SU-DHL-6 (cell line): Measurements from ENCODE around the gene CHURC1.

ENCODE experiments used
- H2AFZ ChIP-seq: fragments of 200-600 bp; sonication (generic); 2 replicates; pipeline ENCODE4 v1.6.1; 2014; ENCODE audit warnings: low read depth, mild to moderate bottlenecking, moderate library complexity, mixed read lengths, antibody characterized with exemption, low read length; ENCODE audit not compliant: severe bottlenecking
- H3F3A ChIP-seq: fragments of 200-600 bp; shearing (Covaris generic); 2 replicates; pipeline ENCODE4 v1.6.0; 2016; ENCODE audit warnings: antibody characterized with exemption, mild to moderate bottlenecking; ENCODE audit not compliant: insufficient read depth
- H3K27ac ChIP-seq: fragments of 200-600 bp; sonication (generic); 2 replicates; pipeline ENCODE4 v1.5.1; 2016; ENCODE audit warnings: low read depth, mild to moderate bottlenecking, low read length, moderate library complexity, mixed read lengths
- H3K27me3 ChIP-seq: fragments of 200-600 bp; sonication (generic), shearing (Covaris generic); 2 replicates; pipeline ENCODE4 v1.6.0; 2014; ENCODE audit warnings: mild to moderate bottlenecking, low read length
- H3K36me3 ChIP-seq: fragments of 200-600 bp; sonication (generic); 2 replicates; pipeline ENCODE4 v1.6.1; 2014; ENCODE audit warnings: mild to moderate bottlenecking, low read length, mixed read lengths
- H3K4me2 ChIP-seq: fragments of 300-600, 200-600 bp; shearing (Covaris generic), sonication (generic); 2 replicates; pipeline ENCODE4 v1.6.0; 2014; ENCODE audit warnings: low read length, low read depth, mild to moderate bottlenecking; ENCODE audit not compliant: poor library complexity, severe bottlenecking
- H3K4me3 ChIP-seq: fragments of 200-600 bp; sonication (generic); 2 replicates; pipeline ENCODE4 v1.5.1; 2014; ENCODE audit warnings: antibody characterized with exemption, low read length, mild to moderate bottlenecking, mixed read lengths; ENCODE audit not compliant: insufficient read depth, poor library complexity, severe bottlenecking
- H3K79me2 ChIP-seq: fragments of 200-600 bp; sonication (generic); 2 replicates; pipeline ENCODE4 v1.6.1; 2014; ENCODE audit warnings: mild to moderate bottlenecking, low read length, moderate library complexity; ENCODE audit not compliant: insufficient read depth
- H3K9ac ChIP-seq: fragments of 200-600 bp; sonication (generic); 2 replicates; pipeline ENCODE4 v1.7.0; 2014; ENCODE audit warnings: mild to moderate bottlenecking, low read length
- H3K9me2 ChIP-seq: fragments of 200-600 bp; sonication (generic); replicated peaks from 2 replicates; pipeline ENCODE4 v1.6.1; 2014; ENCODE audit warnings: low read length; ENCODE audit not compliant: insufficient read depth
- H3K9me3 ChIP-seq: fragments of 200-600 bp; sonication (generic); 2 replicates; pipeline ENCODE4 v1.6.1; 2014; ENCODE audit warnings: low read length, mixed read lengths; ENCODE audit not compliant: insufficient read depth
- H4K20me1 ChIP-seq: fragments of 200-600 bp; sonication (generic); 2 replicates; pipeline ENCODE4 v1.6.1; 2014; ENCODE audit warnings: low read depth, mild to moderate bottlenecking, antibody characterized with exemption, low read length, moderate library complexity, mixed read lengths
- CTCF ChIP-seq: fragments of 200-600 bp; sonication (generic); IDR thresholded peaks from one replicate; pipeline ENCODE4 v1.5.1; 2017; ENCODE audit warnings: antibody characterized with exemption, mild to moderate bottlenecking, low read length, moderate library complexity; ENCODE audit not compliant: insufficient read depth, poor library complexity, severe bottlenecking
- EZH2phosphoT487 ChIP-seq: fragments of 200-600 bp; sonication (generic), shearing (Covaris generic); conservative IDR thresholded peaks from 2 replicates; pipeline ENCODE4 v1.6.1; 2018; ENCODE audit warnings: mild to moderate bottlenecking, antibody characterized with exemption, low read length, moderate library complexity, mixed read lengths

CHURC1 gene

DNA sequence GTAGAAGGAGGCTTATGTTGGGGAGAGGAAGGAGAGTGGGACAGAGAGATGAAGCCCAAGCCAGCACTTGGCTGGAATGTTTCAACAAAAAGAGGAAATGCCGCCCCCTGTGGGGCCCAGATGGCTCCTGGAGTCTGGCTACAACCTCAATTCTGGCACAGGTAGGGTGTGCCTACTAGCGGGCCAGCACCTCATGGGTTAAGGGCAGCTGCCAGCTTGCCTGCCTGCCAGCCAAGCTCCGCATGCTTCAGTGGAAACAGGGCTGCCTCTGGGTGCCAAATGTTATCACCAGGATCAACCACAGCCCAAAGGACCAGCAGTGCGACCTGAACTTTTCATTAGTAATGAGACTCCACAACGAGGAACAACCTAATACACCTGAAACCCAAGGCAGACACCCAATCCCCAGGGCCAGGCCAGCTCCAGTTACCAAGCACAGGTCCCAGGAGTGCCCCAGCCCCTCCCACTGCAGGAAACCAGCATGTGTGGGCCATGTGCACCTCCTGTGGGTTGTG lies 46.6 kb downstream of the CHURC1 start:
- Histone ChIP-seq H4K20me1 (no peaks in the 10 kb centered on the region), H3K36me3 (no peaks in the 10 kb centered on the region), H3K9ac (no peak overlapping the region), H3K9me3 (no peaks in the 10 kb centered on the region), H3K4me3 (no peak overlapping the region), H3K27me3 (no peaks in the 10 kb centered on the region), H3K79me2 (no peaks in the 10 kb centered on the region), H3K9me2 (no peaks in the 10 kb centered on the region), H3F3A (no peaks in the 10 kb centered on the region), H3K4me2 (no peak overlapping the region), H3K27ac (no peak overlapping the region), H2AFZ (no peak overlapping the region)
- no peak for TF ChIP-seq EZH2phosphoT487
- TF ChIP-seq CTCF, result no peak

- no peaks in the 10 kb centered on the region for H3K27me3 ChIP-seq
- TF ChIP-seq EZH2phosphoT487 (no peak), CTCF (no peak)
Observed at GRCh38 chr14:64963611-64964010, 49.4 kb downstream of the CHURC1 start.

DNA sequence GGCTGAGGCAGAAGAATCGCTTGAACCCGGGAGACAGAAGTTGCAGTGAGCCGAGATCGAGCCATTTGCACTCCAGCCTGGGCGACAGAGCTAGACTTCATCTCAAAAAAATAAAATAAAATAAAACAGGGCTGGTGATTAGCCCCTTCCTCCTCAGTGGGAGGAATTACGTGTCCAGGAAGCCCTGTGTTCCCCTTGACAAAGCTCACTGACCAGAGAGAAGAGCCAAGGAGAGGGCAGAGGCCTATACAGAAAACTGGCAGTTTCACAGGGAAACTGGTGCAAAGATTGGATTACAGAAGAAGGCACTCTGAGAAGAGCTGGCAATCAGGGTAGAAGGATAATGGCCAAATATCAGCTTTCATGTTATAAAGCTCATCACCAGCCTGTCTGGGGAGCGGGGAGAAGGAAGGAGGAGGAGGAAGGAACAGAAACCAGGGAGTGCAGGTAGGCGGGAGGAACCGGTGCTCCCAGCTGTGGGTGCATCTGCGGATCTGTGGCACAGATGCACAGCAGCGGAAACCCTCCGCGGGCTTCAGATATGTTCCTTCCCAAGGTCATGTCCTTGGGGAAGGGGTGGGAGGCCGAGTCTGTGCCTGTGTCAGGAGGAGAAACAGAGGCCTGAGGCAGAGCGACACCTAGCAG lies 51.2 kb downstream of the CHURC1 start:
- Histone ChIP-seq H3K27me3 (no peaks in the 10 kb centered on the region), H3K9me2 (no peaks in the 10 kb centered on the region), H3F3A (no peaks in the 10 kb centered on the region), H3K4me3 (no peak overlapping the region), H3K27ac (no peak overlapping the region), H3K9ac (no peak overlapping the region), H3K4me2 (no peak overlapping the region), H4K20me1 (no peaks in the 10 kb centered on the region), H3K36me3 (no peaks in the 10 kb centered on the region), H2AFZ (no peak overlapping the region), H3K79me2 (no peaks in the 10 kb centered on the region), H3K9me3 (no peaks in the 10 kb centered on the region)
- TF ChIP-seq CTCF (no peak), EZH2phosphoT487 (no peak)

More at GRCh38 chr14:64963611-64964010, 49.4 kb downstream of the CHURC1 start:
- Histone ChIP-seq H3F3A (no peaks in the 10 kb centered on the region), H3K27ac (no peak overlapping the region), H4K20me1 (no peaks in the 10 kb centered on the region), H3K9me3 (no peaks in the 10 kb centered on the region), H2AFZ (no peak overlapping the region), H3K9me2 (no peaks in the 10 kb centered on the region), H3K4me3 (no peak overlapping the region), H3K4me2 (no peak overlapping the region), H3K9ac (no peak overlapping the region), H3K79me2 (no peaks in the 10 kb centered on the region), H3K36me3 (no peaks in the 10 kb centered on the region)
